ENCODE results near the gene CTNNA3. TPM values are rescaled to one million over a fixed set of nuclear protein-coding genes. Genes with fewer than 3 reads are reported as not detected.

CTNNA3 gene
- total RNA-seq, 4 donors from 2014 or later = 0.04 to 0.19 (median 0.11) TPM

GRCh38 chr10:66246177-66246576 lies 1449.8 kb downstream of the CTNNA3 start:
- DNase-seq (ENCODE audit: low spot score in 2 of 2) = no peak
- 100% methylated on average over 1 of the region's 1 CpG for WGBS, 2 donors
- TF ChIP-seq CTCF (IDR thresholded peaks at IDR 0.05) = no peak
- no peak for TF ChIP-seq POLR2A (IDR thresholded peaks at IDR 0.05)
- no peak overlapping the region for H3K4me3 ChIP-seq (ENCODE audit: low read depth, poor library complexity, severe bottlenecking)
- intact Hi-C loops (cut with DNase I; ENCODE audit: low total_unique reads) = no loop called here

GRCh38 chr10:66244953-66245352 lies 1451.0 kb downstream of the CTNNA3 start:
- WGBS, 2 donors = 83 to 98% methylated on average over 4 of the region's 4 CpGs
- H3K4me3 ChIP-seq (ENCODE audit: low read depth, poor library complexity, severe bottlenecking) = no peak overlapping the region
- intact Hi-C loops (cut with DNase I; ENCODE audit: low total_unique reads) = no loop called here
- no peak for DNase-seq (ENCODE audit: low spot score in 2 of 2)
- TF ChIP-seq POLR2A (IDR thresholded peaks at IDR 0.05) = no peak
- no peak for TF ChIP-seq CTCF (IDR thresholded peaks at IDR 0.05)

- TF ChIP-seq POLR2A (IDR thresholded peaks at IDR 0.05) (no peak), CTCF (IDR thresholded peaks at IDR 0.05) (no peak)
- no peak for DNase-seq (ENCODE audit: low spot score in 2 of 2)
- intact Hi-C loops (cut with DNase I; ENCODE audit: low total_unique reads) = no loop called here
- H3K4me3 ChIP-seq (ENCODE audit: low read depth, poor library complexity, severe bottlenecking) = no peak overlapping the region
- WGBS, 2 donors = 84 to 96% methylated on average over 1 of the region's 1 CpG
Measured at GRCh38 chr10:66242885-66243284, 1453.1 kb downstream of the CTNNA3 start.

- TF ChIP-seq POLR2A (IDR thresholded peaks at IDR 0.05) (no peak), CTCF (IDR thresholded peaks at IDR 0.05) (no peak)
- intact Hi-C loops (cut with DNase I; ENCODE audit: low total_unique reads) = no loop called here
Measured at GRCh38 chr10:66239062-66239461, 1456.9 kb downstream of the CTNNA3 start.

GRCh38 chr10:66238343-66238742 lies 1457.7 kb downstream of the CTNNA3 start:
- intact Hi-C loops (cut with DNase I; ENCODE audit: low total_unique reads) = no loop called here

More at GRCh38 chr10:66239062-66239461, 1456.9 kb downstream of the CTNNA3 start:
- no peak for DNase-seq (ENCODE audit: low spot score in 2 of 2)
- H3K4me3 ChIP-seq (ENCODE audit: low read depth, poor library complexity, severe bottlenecking) = no peak overlapping the region

More at GRCh38 chr10:66238343-66238742, 1457.7 kb downstream of the CTNNA3 start:
- WGBS, 2 donors = 49 to 56% methylated on average over 2 of the region's 2 CpGs
- H3K4me3 ChIP-seq (ENCODE audit: low read depth, poor library complexity, severe bottlenecking) = no peak overlapping the region
- no peak for DNase-seq (ENCODE audit: low spot score in 2 of 2)
- no peak for TF ChIP-seq CTCF (IDR thresholded peaks at IDR 0.05)
- no peak for TF ChIP-seq POLR2A (IDR thresholded peaks at IDR 0.05)

Data from lower leg skin (tissue), 4 donors.